ENCODE measurements around the gene WDFY3.
"Not testable (repeated sequence)": the region's sequence is repeated elsewhere in the genome, so short reads cannot be mapped to it uniquely, and the experiment has no call there.

The WDFY3 gene

DNA sequence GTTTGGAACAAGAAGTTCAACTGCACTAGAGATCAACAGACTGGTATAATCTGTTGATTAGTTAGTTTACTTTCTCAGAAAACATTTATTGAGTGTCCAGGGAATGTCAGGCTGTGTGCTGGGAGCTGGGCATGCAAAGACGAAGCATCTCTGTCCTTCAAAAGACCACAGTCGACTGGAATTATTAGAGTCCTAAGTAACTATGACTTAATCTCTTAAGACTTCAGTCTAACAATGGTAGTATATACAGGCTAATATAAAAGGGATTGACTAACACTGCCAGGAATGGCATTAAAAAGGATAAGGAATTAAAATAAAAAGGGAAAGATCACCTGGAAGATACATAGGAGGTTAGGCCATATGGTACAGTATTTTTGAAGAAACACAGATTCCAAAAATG, 128.7 kb downstream of the WDFY3 start:
- peaks cover 56% of the 10 kb centered on the region for H3K36me3 ChIP-seq (ENCODE audit: control insufficient read depth, insufficient read depth, low read length)
- no CpG with 5 or more reads among the region's 2 CpGs for WGBS, 2 experiments (ENCODE audit: insufficient coverage in 2 of 2)

DNA sequence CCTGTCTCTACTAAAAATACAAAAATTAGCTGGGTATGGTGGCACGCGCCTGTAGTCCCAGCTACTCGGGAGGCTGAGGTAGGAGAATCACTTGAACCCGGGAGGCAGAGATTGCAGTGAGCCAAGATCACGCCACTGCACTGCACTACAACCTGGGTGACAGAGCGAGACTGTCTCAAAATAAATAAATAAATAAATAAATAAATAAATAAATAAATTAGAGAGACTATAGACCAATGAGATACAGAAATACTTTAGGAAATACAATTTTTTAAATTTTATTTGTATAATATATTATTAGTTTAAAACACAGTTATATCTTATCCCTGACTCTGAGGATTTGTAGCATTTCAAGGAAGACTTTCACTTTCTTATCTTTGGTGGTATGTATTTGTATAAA, 136.9 kb downstream of the WDFY3 start:
- peaks cover 24% of the 10 kb centered on the region for H3K36me3 ChIP-seq (ENCODE audit: control insufficient read depth, insufficient read depth, low read length)
- no CpG with 5 or more reads among the region's 6 CpGs for WGBS, 2 experiments (ENCODE audit: insufficient coverage in 2 of 2)
- not testable (repeated sequence) for H3K9me3 ChIP-seq (ENCODE audit: control insufficient read depth, low read length); H3K4me1 ChIP-seq (ENCODE audit: control insufficient read depth, insufficient read depth, low read length, poor library complexity, severe bottlenecking); H3K27ac ChIP-seq (ENCODE audit: low read depth, low read length, severe bottlenecking); H3K4me3 ChIP-seq (ENCODE audit: extremely low read depth, insufficient read depth, low read length, poor library complexity, severe bottlenecking)

More for the DNA sequence above, 128.7 kb downstream of the WDFY3 start:
- Histone ChIP-seq H3K9me3 (ENCODE audit: control insufficient read depth, low read length) (no peaks in the 10 kb centered on the region), H3K27ac (ENCODE audit: low read depth, low read length, severe bottlenecking) (no peak overlapping the region), H3K4me1 (ENCODE audit: control insufficient read depth, insufficient read depth, low read length, poor library complexity, severe bottlenecking) (no peaks in the 10 kb centered on the region), H3K4me3 (ENCODE audit: extremely low read depth, insufficient read depth, low read length, poor library complexity, severe bottlenecking) (no peak overlapping the region)

DNA sequence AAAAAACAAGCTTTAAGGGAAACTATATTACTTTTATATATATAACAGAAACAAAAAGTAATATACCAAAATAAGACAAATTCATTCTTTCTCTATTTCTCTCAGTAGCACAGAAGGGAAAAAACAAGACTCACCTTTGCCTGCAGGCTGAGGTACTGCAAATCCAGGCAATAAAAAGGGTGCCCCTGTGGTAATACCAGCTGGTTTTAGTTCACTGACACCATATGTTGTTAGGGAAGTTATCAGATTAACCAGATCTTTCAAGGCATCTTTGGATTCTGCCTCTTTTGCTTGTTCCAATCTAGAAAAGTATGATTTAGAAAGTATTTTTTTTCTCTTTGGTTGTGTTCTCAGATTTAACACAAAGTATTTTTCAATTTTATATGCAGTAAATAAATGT, 139.8 kb downstream of the WDFY3 start:
- H3K4me3 ChIP-seq (ENCODE audit: extremely low read depth, insufficient read depth, low read length, poor library complexity, severe bottlenecking): no peak overlapping the region
- no peak overlapping the region for H3K27ac ChIP-seq (ENCODE audit: low read depth, low read length, severe bottlenecking)
- H3K9me3 ChIP-seq (ENCODE audit: control insufficient read depth, low read length): no peaks in the 10 kb centered on the region
- peaks cover 17% of the 10 kb centered on the region for H3K36me3 ChIP-seq (ENCODE audit: control insufficient read depth, insufficient read depth, low read length)
- H3K4me1 ChIP-seq (ENCODE audit: control insufficient read depth, insufficient read depth, low read length, poor library complexity, severe bottlenecking): no peaks in the 10 kb centered on the region

DNA sequence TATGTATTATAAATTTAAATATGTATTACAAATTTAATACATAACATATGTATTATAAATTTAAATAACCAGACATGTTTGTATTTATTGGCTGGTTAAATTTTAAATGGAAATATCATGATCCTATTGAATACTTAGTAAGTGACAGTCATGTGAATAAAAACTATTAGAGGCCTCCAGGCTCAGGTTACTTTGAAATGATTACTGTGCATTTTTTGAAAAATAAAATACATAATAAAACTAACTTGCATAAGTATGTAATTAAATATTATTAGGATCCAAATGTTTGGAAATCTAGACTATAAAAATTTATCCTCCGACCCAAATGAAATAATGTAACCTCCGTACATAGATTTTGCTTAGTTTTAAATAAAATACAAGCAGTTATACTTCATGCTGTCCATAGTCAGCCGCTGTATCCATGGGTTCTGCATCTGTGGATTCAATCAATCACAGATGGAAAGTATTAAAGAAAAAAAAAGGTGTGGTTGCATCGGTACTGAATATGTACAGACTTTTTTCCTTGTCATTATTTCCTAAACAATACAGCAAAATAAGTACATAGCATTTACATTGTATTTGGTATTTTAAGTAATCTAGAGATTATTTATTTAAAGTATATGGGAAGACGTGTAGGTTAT, 140.7 kb downstream of the WDFY3 start:
- Histone ChIP-seq H3K9me3 (ENCODE audit: control insufficient read depth, low read length) (no peaks in the 10 kb centered on the region), H3K4me3 (ENCODE audit: extremely low read depth, insufficient read depth, low read length, poor library complexity, severe bottlenecking) (no peak overlapping the region), H3K27ac (ENCODE audit: low read depth, low read length, severe bottlenecking) (no peak overlapping the region), H3K36me3 (ENCODE audit: control insufficient read depth, insufficient read depth, low read length) (peaks cover 22% of the 10 kb centered on the region), H3K4me1 (ENCODE audit: control insufficient read depth, insufficient read depth, low read length, poor library complexity, severe bottlenecking) (no peaks in the 10 kb centered on the region)
- no CpG with 5 or more reads among the region's 5 CpGs for WGBS, 2 experiments (ENCODE audit: insufficient coverage in 2 of 2)

DNA sequence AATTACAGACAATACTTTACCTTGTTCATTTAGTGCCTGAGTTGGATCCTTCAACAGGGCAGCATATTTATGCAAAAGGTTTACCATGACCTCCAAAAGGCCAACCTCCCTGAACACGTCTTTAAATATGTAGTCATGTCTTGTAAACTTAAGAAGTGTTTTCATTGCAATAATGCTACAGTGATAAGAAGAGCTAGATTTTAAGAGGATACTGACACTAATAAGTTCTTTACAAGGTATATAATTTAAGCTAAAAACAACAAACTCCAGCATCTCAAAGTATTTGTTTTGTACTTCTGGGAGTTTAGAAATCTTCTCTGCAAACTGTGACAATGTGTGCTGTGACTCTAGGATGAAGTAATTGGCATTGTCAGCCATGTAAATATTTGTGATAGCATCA, 145.4 kb downstream of the WDFY3 start:
- no peaks in the 10 kb centered on the region for H3K4me1 ChIP-seq (ENCODE audit: control insufficient read depth, insufficient read depth, low read length, poor library complexity, severe bottlenecking)
- peaks cover 34% of the 10 kb centered on the region for H3K36me3 ChIP-seq (ENCODE audit: control insufficient read depth, insufficient read depth, low read length)
- no peak overlapping the region for H3K27ac ChIP-seq (ENCODE audit: low read depth, low read length, severe bottlenecking)
- no peak overlapping the region for H3K4me3 ChIP-seq (ENCODE audit: extremely low read depth, insufficient read depth, low read length, poor library complexity, severe bottlenecking)
- H3K9me3 ChIP-seq (ENCODE audit: control insufficient read depth, low read length): no peaks in the 10 kb centered on the region
- WGBS, 2 experiments (ENCODE audit: insufficient coverage in 2 of 2): no CpG with 5 or more reads among the region's 1 CpG

DNA sequence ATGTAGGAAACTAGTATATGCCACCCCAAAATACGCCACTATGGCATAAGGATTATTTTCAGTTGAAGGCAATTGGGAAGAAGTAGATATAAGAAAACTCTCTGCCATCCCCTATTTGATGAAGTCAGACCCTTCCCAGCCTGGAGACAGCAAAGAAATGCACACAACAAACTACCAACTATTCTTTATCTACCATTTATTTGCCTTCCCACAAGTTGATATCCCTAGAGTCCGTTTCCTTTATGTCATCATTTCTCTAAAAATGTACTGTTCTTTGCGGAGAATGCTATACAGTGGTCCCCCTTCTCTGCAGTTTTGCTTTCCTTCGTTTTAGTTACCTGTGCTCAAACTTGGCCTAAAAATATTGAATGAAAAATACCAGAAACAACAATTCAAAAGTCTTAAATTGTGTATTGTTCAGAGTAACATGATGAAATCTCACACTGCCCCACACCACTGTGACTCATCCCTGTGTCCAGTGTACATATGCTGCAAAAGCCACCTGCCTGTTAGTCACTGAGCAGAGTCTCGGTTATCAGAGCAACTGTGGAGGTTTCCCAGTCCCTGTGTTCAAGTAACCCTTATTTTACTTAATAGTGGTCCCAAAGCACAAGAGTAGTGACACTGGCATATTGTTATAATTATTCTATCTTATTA, 152.3 kb downstream of the WDFY3 start:
- Histone ChIP-seq H3K27ac (ENCODE audit: low read depth, low read length, severe bottlenecking) (peak overlapping the region; percentile 57), H3K4me1 (ENCODE audit: control insufficient read depth, insufficient read depth, low read length, poor library complexity, severe bottlenecking) (peaks cover 7% of the 10 kb centered on the region), H3K9me3 (ENCODE audit: control insufficient read depth, low read length) (no peaks in the 10 kb centered on the region), H3K4me3 (ENCODE audit: extremely low read depth, insufficient read depth, low read length, poor library complexity, severe bottlenecking) (no peak overlapping the region), H3K36me3 (ENCODE audit: control insufficient read depth, insufficient read depth, low read length) (peaks cover 39% of the 10 kb centered on the region)
- 85 to 100% methylated on average over 2 to 3 of the region's 5 CpGs for WGBS, 2 experiments (ENCODE audit: insufficient coverage in 2 of 2)

DNA sequence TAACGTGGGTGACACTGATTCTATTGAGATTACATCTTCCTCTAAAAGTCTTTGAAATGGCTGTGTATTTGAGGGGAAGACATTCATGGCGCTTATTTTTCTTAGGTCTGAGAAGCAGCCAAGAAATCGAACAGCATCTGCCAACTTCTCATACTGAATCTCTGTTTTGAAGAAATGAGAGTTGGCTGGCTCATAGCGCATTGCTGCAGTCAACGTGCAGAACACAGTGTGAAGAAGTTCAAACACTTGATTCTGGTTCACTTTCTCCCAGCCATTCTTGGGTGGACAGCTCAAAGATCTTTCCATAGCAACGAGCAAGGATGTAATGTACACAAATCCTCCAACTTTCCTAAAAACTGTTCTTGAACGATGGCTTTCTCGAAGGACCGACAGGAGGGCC, 156.5 kb downstream of the WDFY3 start:
- Histone ChIP-seq H3K36me3 (ENCODE audit: control insufficient read depth, insufficient read depth, low read length) (peaks cover 29% of the 10 kb centered on the region), H3K27ac (ENCODE audit: low read depth, low read length, severe bottlenecking) (no peak overlapping the region), H3K4me3 (ENCODE audit: extremely low read depth, insufficient read depth, low read length, poor library complexity, severe bottlenecking) (no peak overlapping the region), H3K4me1 (ENCODE audit: control insufficient read depth, insufficient read depth, low read length, poor library complexity, severe bottlenecking) (peaks cover 5% of the 10 kb centered on the region), H3K9me3 (ENCODE audit: control insufficient read depth, low read length) (no peaks in the 10 kb centered on the region)
- WGBS, 2 experiments (ENCODE audit: insufficient coverage in 2 of 2): 87 to 94% methylated on average over 5 to 6 of the region's 9 CpGs

DNA sequence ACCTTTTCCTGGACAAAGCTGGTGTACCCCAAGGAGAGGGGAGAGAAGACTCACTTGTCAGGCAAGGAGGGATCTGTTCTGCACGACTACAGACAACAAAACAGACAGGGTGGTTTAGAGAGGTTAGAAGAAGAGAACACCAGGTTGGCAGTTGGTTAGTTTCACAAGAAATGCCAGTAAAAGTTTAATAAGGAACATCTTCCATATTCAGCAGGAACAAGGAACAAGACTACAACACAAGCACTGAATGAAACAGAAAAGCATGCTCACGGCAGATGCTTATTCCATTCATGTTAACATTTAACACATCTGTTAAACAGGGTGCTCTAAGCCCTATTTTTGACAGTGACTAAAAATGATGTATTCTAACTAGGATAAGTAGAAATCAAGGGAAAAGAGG, 158.2 kb downstream of the WDFY3 start:
- H3K27ac ChIP-seq (ENCODE audit: low read depth, low read length, severe bottlenecking): no peak overlapping the region
- WGBS, 2 experiments (ENCODE audit: insufficient coverage in 2 of 2): 100% methylated on average over 1 of the region's 2 CpGs; no CpG with 5 or more reads in 1 of the 2 experiments
- no peak overlapping the region for H3K4me3 ChIP-seq (ENCODE audit: extremely low read depth, insufficient read depth, low read length, poor library complexity, severe bottlenecking)
- peaks cover 35% of the 10 kb centered on the region for H3K36me3 ChIP-seq (ENCODE audit: control insufficient read depth, insufficient read depth, low read length)
- no peaks in the 10 kb centered on the region for H3K4me1 ChIP-seq (ENCODE audit: control insufficient read depth, insufficient read depth, low read length, poor library complexity, severe bottlenecking)
- H3K9me3 ChIP-seq (ENCODE audit: control insufficient read depth, low read length): no peaks in the 10 kb centered on the region

DNA sequence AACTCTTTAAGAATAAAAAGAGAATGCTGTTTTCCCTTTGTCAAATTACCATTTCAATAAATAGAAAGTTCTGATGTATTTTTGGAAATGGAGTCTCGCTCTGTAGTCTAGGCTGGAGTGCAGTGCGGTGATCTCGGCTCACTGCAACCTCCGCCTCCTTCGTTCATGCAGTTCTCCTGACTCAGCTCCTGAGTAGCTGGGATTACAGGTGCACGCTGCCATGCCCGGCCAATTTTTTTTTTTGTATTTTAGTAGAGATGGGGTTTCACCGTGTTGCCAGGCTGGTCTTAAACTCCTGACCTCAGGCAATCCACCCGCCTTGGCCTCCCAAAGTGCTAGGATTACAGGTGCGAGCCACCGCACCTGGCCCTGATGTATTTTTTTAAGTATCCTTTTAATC, 159.9 kb downstream of the WDFY3 start:
- H3K4me1 ChIP-seq (ENCODE audit: control insufficient read depth, insufficient read depth, low read length, poor library complexity, severe bottlenecking); H3K9me3 ChIP-seq (ENCODE audit: control insufficient read depth, low read length); H3K27ac ChIP-seq (ENCODE audit: low read depth, low read length, severe bottlenecking); H3K4me3 ChIP-seq (ENCODE audit: extremely low read depth, insufficient read depth, low read length, poor library complexity, severe bottlenecking): not testable (repeated sequence)
- WGBS, 2 experiments (ENCODE audit: insufficient coverage in 2 of 2): 95 to 98% methylated on average over 6 to 7 of the region's 11 CpGs
- peaks cover 43% of the 10 kb centered on the region for H3K36me3 ChIP-seq (ENCODE audit: control insufficient read depth, insufficient read depth, low read length)

DNA sequence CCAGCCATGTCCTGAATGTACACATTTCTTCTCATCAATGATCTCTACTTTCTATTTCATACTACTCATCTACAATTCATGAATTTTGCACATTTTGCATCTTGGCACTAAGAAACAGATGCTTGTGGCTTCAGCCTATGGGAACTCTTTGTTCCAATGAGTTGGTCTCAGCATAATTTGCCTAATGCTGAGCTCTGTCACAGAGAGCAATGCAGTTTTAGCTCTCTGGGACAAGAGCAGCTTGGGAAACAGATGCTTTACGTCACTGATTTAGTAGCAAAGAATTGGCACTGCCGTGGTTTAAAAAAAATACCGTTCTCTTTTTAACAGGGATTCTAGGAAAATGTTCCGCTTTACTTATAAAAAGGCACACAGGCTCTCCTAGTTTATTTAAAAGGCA, 162.4 kb downstream of the WDFY3 start:
- Histone ChIP-seq H3K36me3 (ENCODE audit: control insufficient read depth, insufficient read depth, low read length) (peaks cover 48% of the 10 kb centered on the region), H3K27ac (ENCODE audit: low read depth, low read length, severe bottlenecking) (no peak overlapping the region), H3K4me3 (ENCODE audit: extremely low read depth, insufficient read depth, low read length, poor library complexity, severe bottlenecking) (no peak overlapping the region), H3K4me1 (ENCODE audit: control insufficient read depth, insufficient read depth, low read length, poor library complexity, severe bottlenecking) (no peaks in the 10 kb centered on the region), H3K9me3 (ENCODE audit: control insufficient read depth, low read length) (no peaks in the 10 kb centered on the region)
- WGBS, 2 experiments (ENCODE audit: insufficient coverage in 2 of 2): 91 to 100% methylated on average over 4 of the region's 4 CpGs

DNA sequence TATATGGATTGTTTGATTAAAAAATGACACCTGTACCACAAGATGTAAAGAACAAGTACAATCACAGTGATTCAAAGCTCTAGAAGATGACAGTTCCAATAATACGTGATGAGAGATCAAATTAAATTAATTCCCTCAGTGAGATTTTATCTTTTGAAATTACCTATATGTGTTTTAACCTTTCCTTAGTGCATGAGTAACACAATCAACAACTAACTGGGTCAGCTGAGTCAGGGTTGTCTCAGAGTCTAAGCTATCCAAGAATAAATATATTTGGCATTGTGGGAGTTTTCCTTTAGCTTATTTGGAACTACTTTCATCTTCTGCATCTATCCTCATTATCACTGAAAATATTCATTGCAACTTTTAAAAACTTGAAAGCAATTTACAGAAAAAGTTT, 162.8 kb downstream of the WDFY3 start:
- WGBS, 2 experiments (ENCODE audit: insufficient coverage in 2 of 2): no CpG with 5 or more reads among the region's 1 CpG
- H3K4me3 ChIP-seq (ENCODE audit: extremely low read depth, insufficient read depth, low read length, poor library complexity, severe bottlenecking): no peak overlapping the region
- H3K36me3 ChIP-seq (ENCODE audit: control insufficient read depth, insufficient read depth, low read length): peaks cover 49% of the 10 kb centered on the region
- H3K27ac ChIP-seq (ENCODE audit: low read depth, low read length, severe bottlenecking): no peak overlapping the region
- H3K4me1 ChIP-seq (ENCODE audit: control insufficient read depth, insufficient read depth, low read length, poor library complexity, severe bottlenecking): no peaks in the 10 kb centered on the region
- H3K9me3 ChIP-seq (ENCODE audit: control insufficient read depth, low read length): no peaks in the 10 kb centered on the region

Data from mesodermal cell (in vitro differentiated cells).